ENCODE measurements around the gene RYR3. TPM values are rescaled to one million over a fixed set of nuclear protein-coding genes. Genes with fewer than 3 reads are reported as not detected.

Gene RYR3
- total RNA-seq, 4 donors from 2014 or later: 0.38 to 1.8 (median 1.2) TPM

DNA sequence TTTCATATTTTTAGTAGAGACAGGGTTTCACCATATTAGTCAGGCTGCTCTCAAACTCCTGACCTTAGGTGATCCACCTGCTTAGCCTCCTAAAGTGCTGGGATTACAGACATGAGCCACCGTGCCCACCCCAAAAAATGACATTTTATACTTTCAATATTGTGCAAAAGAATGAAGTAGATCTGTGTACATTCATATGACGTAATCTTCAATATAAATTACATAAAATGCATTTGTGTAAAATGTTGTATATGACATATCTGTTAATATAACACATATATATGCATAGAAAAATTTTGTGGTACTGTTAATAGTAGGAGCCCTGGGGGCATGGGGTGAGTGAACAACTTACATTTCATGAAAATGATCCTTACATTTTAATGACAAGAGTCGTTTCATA, 71.7 kb downstream of the RYR3 start:
- H3K4me3 ChIP-seq (ENCODE audit: low read depth, poor library complexity, severe bottlenecking): no peak overlapping the region
- intact Hi-C loops (cut with DNase I; ENCODE audit: low total_unique reads): no loop called here
- TF ChIP-seq, protein P1, sequence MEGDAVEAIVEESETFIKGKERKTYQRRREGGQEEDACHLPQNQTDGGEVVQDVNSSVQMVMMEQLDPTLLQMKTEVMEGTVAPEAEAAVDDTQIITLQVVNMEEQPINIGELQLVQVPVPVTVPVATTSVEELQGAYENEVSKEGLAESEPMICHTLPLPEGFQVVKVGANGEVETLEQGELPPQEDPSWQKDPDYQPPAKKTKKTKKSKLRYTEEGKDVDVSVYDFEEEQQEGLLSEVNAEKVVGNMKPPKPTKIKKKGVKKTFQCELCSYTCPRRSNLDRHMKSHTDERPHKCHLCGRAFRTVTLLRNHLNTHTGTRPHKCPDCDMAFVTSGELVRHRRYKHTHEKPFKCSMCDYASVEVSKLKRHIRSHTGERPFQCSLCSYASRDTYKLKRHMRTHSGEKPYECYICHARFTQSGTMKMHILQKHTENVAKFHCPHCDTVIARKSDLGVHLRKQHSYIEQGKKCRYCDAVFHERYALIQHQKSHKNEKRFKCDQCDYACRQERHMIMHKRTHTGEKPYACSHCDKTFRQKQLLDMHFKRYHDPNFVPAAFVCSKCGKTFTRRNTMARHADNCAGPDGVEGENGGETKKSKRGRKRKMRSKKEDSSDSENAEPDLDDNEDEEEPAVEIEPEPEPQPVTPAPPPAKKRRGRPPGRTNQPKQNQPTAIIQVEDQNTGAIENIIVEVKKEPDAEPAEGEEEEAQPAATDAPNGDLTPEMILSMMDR (IDR thresholded peaks at IDR 0.05): no peak
- TF ChIP-seq POLR2A (IDR thresholded peaks at IDR 0.05): no peak
- WGBS, 2 donors: 69 to 83% methylated on average over 3 of the region's 3 CpGs
- no peak for DNase-seq (ENCODE audit: low spot score in 2 of 2)

DNA sequence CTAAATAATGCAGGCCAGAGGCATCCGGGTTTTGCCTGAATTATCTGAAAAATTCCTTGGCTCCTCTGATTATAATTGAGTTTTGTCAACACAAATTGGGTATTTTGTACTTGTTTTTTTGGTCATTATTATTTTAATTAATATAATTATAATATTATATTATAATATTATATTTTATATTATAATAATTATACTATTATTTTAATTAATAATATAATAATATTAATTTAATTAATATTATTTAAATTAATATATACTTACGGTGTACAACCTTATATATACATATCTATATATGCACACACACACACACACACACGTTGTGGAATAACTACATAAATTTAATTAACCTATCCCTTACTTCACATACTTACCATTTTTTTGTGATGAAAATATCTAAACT, 73.5 kb downstream of the RYR3 start:
- H3K4me3 ChIP-seq (ENCODE audit: low read depth, poor library complexity, severe bottlenecking): no peak overlapping the region
- no peak for TF ChIP-seq POLR2A (IDR thresholded peaks at IDR 0.05)
- TF ChIP-seq, protein P1 (IDR thresholded peaks at IDR 0.05): no peak
- intact Hi-C loops (cut with DNase I; ENCODE audit: low total_unique reads): no loop called here
- DNase-seq (ENCODE audit: low spot score in 2 of 2): no peak
- 83 to 88% methylated on average over 3 of the region's 3 CpGs for whole genome bisulfite sequencing, 2 donors

DNA sequence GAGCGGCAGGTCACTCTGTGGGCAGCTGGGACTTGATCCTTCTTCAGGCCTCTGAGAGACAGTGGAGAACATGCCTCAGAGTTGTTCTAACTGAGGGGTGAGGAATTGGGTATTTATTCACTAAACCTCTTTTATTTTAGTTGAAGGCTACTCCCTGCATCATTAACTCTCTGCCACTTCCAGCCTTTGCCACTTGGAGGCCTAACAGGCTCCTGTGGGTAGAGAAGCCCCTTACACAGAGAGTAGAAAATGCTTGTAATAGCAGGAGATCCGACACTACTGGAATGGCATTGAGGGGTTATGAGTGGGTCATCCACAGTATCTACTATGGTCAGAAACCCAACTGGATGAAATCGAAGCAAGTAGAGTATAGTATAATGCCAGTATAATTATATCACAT, 81.7 kb downstream of the RYR3 start:
- WGBS, 2 donors: 93 to 95% methylated on average over 3 of the region's 3 CpGs
- no peak for TF ChIP-seq POLR2A (IDR thresholded peaks at IDR 0.05)
- TF ChIP-seq, protein P1 (IDR thresholded peaks at IDR 0.05): no peak
- intact Hi-C loops (cut with DNase I; ENCODE audit: low total_unique reads): no loop called here
- no peak for DNase-seq (ENCODE audit: low spot score in 2 of 2)
- H3K4me3 ChIP-seq (ENCODE audit: low read depth, poor library complexity, severe bottlenecking): no peak overlapping the region

DNA sequence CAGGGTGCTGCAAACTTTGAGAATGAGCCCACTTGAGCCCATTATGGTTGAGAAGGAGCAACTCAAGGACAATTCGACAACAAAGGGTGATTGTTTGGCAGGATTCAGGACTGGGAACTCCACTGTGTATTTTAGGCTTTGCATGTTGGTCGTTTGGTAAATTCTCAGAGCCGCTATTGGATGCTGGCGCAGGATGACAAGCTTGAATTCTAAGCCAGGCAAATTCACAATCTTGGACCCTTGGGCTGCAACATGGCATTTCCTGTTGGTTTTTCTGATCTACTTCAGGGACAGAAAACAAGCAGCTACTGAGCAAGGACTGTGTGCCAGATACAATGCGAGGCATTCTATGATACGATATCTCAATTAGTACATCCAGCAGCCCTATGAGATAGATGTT, 82.8 kb downstream of the RYR3 start:
- intact Hi-C loops (cut with DNase I; ENCODE audit: low total_unique reads): no loop called here
- no peak for DNase-seq (ENCODE audit: low spot score in 2 of 2)
- WGBS, 2 donors: 84 to 85% methylated on average over 6 of the region's 6 CpGs
- no peak overlapping the region for H3K4me3 ChIP-seq (ENCODE audit: low read depth, poor library complexity, severe bottlenecking)
- no peak for TF ChIP-seq POLR2A (IDR thresholded peaks at IDR 0.05)
- TF ChIP-seq, protein P1 (IDR thresholded peaks at IDR 0.05): no peak

DNA sequence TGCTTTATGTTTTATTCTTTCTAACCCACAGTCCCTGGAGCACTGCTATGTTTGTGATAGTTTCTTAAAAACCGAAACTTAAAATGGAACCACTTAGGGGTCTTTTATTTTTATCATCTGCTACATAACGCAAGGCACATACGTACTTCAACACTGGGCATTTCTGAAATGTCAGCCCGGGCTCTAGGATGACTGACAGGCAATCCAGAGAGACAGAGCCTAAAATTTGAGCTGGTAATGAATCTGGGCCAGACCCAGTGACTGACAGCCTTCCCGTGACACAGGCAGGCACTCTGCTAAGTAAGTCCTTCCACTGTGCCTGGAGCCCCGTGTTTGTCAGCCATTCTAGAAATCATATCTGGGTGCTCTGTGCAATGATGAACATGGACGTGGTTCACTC, 84.6 kb downstream of the RYR3 start:
- TF ChIP-seq, protein P1 (IDR thresholded peaks at IDR 0.05): no peak
- no peak for TF ChIP-seq POLR2A (IDR thresholded peaks at IDR 0.05)
- WGBS, 2 donors: 87 to 92% methylated on average over 7 of the region's 7 CpGs
- intact Hi-C loops (cut with DNase I; ENCODE audit: low total_unique reads): no loop called here
- H3K4me3 ChIP-seq (ENCODE audit: low read depth, poor library complexity, severe bottlenecking): no peak overlapping the region
- DNase-seq (ENCODE audit: low spot score in 2 of 2): no peak

DNA sequence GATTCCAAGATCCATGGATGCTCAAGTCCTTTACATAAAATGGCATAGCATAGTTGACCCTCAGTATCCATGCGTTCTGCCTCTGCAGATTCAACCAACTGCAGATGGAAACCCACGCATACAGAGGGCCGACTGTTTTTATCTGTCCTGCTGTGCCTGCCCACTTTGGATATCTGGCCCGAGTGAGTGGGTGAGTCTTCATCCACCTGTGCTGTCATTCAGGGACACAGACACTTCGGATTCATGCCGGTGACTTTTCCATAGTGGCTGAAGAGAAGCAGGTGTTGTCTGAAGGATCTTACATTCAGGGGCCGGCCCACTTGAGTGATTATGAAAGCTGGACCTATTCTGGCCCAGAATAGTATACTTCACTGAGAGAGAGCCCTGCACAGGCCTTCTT, 85.1 kb downstream of the RYR3 start:
- no peak overlapping the region for H3K4me3 ChIP-seq (ENCODE audit: low read depth, poor library complexity, severe bottlenecking)
- DNase-seq (ENCODE audit: low spot score in 2 of 2): no peak
- 88 to 94% methylated on average over 7 of the region's 7 CpGs for WGBS, 2 donors
- TF ChIP-seq POLR2A (IDR thresholded peaks at IDR 0.05): no peak
- TF ChIP-seq, protein P1 (IDR thresholded peaks at IDR 0.05): no peak
- intact Hi-C loops (cut with DNase I; ENCODE audit: low total_unique reads): no loop called here

Data from lower leg skin (tissue), 4 donors.